Activated naive CD8-positive, alpha-beta T cell treated with anti-CD3 and anti-CD28 coated beads, Interleukin-2, amount 10 ng/mL, durations not matched to agents 7 days and 5 days (primary cell): ENCODE measurements around the gene MS4A18. TPM values are rescaled to one million over a fixed set of nuclear protein-coding genes. Genes with fewer than 3 reads are reported as not detected.
"Not testable (repeated sequence)": the region's sequence is repeated elsewhere in the genome, so short reads cannot be mapped to it uniquely, and the experiment has no call there.

Experiments used
- ATAC-seq: fragments of 150-1000 bp; cut with Tn5 transposase; one replicate; pipeline ENCODE4 v1.10.0; 2021; ENCODE audit warnings: low read depth, moderate library complexity
- POLR2A ChIA-PET: fragments of 350-600 bp; sonication (Branson Sonifier 250); formaldehyde crosslinking; loops from one replicate; lab custom pipeline; 2021; ENCODE audit warnings: antibody characterized with exemption; lab: Charles Lee
- DNase-seq: peaks from one replicate; pipeline ENCODE4 v3.0.0; 2021
- H3K27ac Mint-ChIP-seq: one replicate; pipeline ENCODE4 v1.8.0; 2022; ENCODE audit warnings: mild to moderate bottlenecking, mixed read lengths
- H3K27me3 Mint-ChIP-seq: one replicate; pipeline ENCODE4 v1.8.0; 2022; ENCODE audit warnings: mild to moderate bottlenecking, moderate library complexity, mixed read lengths
- H3K36me3 Mint-ChIP-seq: one replicate; pipeline ENCODE4 v1.8.0; 2021; ENCODE audit warnings: mild to moderate bottlenecking, mixed read lengths
- H3K4me1 Mint-ChIP-seq: one replicate; pipeline ENCODE4 v1.8.0; 2021; ENCODE audit warnings: mixed read lengths
- H3K4me3 Mint-ChIP-seq: one replicate; pipeline ENCODE4 v1.8.0; 2022; ENCODE audit warnings: mild to moderate bottlenecking, moderate library complexity, mixed read lengths
- H3K9me3 Mint-ChIP-seq: one replicate; pipeline ENCODE4 v1.8.0; 2021; ENCODE audit warnings: mixed read lengths
- total RNA-seq, 2 experiments: library from RNA; stranded (reverse); gene quantifications; one replicate each; pipeline ENCODE4 v1.2.3, GENCODE V29; 2021

The MS4A18 gene
- total RNA-seq, 2 experiments from 2014 or later = not detected

- peaks cover 3% of the 10 kb centered on the region for H3K9me3 Mint-ChIP-seq
- DNase-seq (no peak), ATAC-seq (no peak)
- H3K27ac Mint-ChIP-seq = no peak overlapping the region
- POLR2A ChIA-PET = no interaction called here
- H3K36me3 Mint-ChIP-seq = peaks cover 2% of the 10 kb centered on the region
- no peaks in the 10 kb centered on the region for H3K4me1 Mint-ChIP-seq
- peaks cover 15% of the 10 kb centered on the region for H3K27me3 Mint-ChIP-seq
- H3K4me3 Mint-ChIP-seq = no peak overlapping the region
Measured at GRCh38 chr11:60747359-60747873, 22.9 kb downstream of the MS4A18 start.

GRCh38 chr11:60748225-60748624 is 23.7 kb downstream of the MS4A18 start:
- H3K27me3 Mint-ChIP-seq = peaks cover 22% of the 10 kb centered on the region
- peaks cover 3% of the 10 kb centered on the region for H3K9me3 Mint-ChIP-seq
- no peaks in the 10 kb centered on the region for H3K4me1 Mint-ChIP-seq
- no peak overlapping the region for H3K4me3 Mint-ChIP-seq
- DNase-seq = no peak
- ATAC-seq = no peak
- no peak overlapping the region for H3K27ac Mint-ChIP-seq
- POLR2A ChIA-PET = no interaction called here
- peaks cover 2% of the 10 kb centered on the region for H3K36me3 Mint-ChIP-seq

GRCh38 chr11:60748821-60749220 is 24.3 kb downstream of the MS4A18 start:
- no peak for DNase-seq
- no peak for ATAC-seq
- POLR2A ChIA-PET = interaction anchor here (0.6 kb wide), 1 partner anchor 707 kb away, joined by 6 read pairs; no protein-coding TSS in a partner anchor
- Mint-ChIP-seq H3K27ac (no peak overlapping the region), H3K36me3 (peaks cover 2% of the 10 kb centered on the region), H3K27me3 (peaks cover 25% of the 10 kb centered on the region), H3K4me3 (no peak overlapping the region), H3K4me1 (no peaks in the 10 kb centered on the region), H3K9me3 (peaks cover 3% of the 10 kb centered on the region)

- ATAC-seq (no peak), DNase-seq (no peak)
- no peak overlapping the region for H3K4me3 Mint-ChIP-seq
- POLR2A ChIA-PET = no interaction called here
- peaks cover 2% of the 10 kb centered on the region for H3K36me3 Mint-ChIP-seq
- no peak overlapping the region for H3K27ac Mint-ChIP-seq
- no peaks in the 10 kb centered on the region for H3K4me1 Mint-ChIP-seq
- peaks cover 3% of the 10 kb centered on the region for H3K9me3 Mint-ChIP-seq
- H3K27me3 Mint-ChIP-seq = peaks cover 20% of the 10 kb centered on the region
Measured at GRCh38 chr11:60750911-60751310, 26.4 kb downstream of the MS4A18 start.

DNA sequence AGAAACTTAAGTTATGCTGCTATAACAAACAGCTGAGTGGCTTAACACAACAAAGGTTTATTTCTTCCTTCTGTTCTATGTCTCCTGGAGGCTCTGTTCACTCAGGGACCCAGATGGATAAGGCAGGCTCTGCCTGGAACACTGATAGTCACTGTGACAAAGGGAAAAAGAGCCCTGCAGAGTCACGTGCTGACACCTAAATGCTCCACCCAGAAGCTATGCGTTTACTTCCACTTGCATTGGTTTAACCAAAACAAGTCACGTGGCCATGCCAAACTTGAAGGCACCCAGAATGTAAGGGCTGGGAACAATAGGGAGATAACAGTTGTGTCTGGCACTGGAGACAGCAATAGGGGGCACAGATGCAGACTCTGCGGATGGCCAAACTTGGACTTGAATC is 28.8 kb downstream of the MS4A18 start:
- no peak overlapping the region for H3K27ac Mint-ChIP-seq
- ATAC-seq = no peak
- POLR2A ChIA-PET = no interaction called here

GRCh38 chr11:60754887-60755286 is 30.4 kb downstream of the MS4A18 start:
- no peaks in the 10 kb centered on the region for H3K4me1 Mint-ChIP-seq
- H3K4me3 Mint-ChIP-seq = no peak overlapping the region
- no peaks in the 10 kb centered on the region for H3K9me3 Mint-ChIP-seq
- H3K27ac Mint-ChIP-seq = no peak overlapping the region
- H3K27me3 Mint-ChIP-seq = peaks cover 45% of the 10 kb centered on the region
- ATAC-seq = no peak
- no peak for DNase-seq
- H3K36me3 Mint-ChIP-seq = no peaks in the 10 kb centered on the region
- POLR2A ChIA-PET = no interaction called here

More for the DNA sequence above, 28.8 kb downstream of the MS4A18 start:
- DNase-seq = no peak
- H3K9me3 Mint-ChIP-seq = no peaks in the 10 kb centered on the region
- H3K36me3 Mint-ChIP-seq = no peaks in the 10 kb centered on the region
- no peak overlapping the region for H3K4me3 Mint-ChIP-seq
- H3K4me1 Mint-ChIP-seq = no peaks in the 10 kb centered on the region
- H3K27me3 Mint-ChIP-seq = peaks cover 32% of the 10 kb centered on the region

- no peak within 1 kb of the TSS for H3K4me3 Mint-ChIP-seq
- peaks cover 55% of the 10 kb centered on the region for H3K27me3 Mint-ChIP-seq
- H3K36me3 Mint-ChIP-seq = no peaks in the 10 kb centered on the region
- H3K9me3 Mint-ChIP-seq = no peaks in the 10 kb centered on the region
- no peak within 1 kb of the TSS for H3K27ac Mint-ChIP-seq
- ATAC-seq = no peak
- POLR2A ChIA-PET = no interaction called here
- no peaks in the 10 kb centered on the region for H3K4me1 Mint-ChIP-seq
- DNase-seq = no peak
Measured at GRCh38 chr11:60756307-60757032, 31.9 kb downstream of the MS4A18 start, which contains the start of gene MS4A15. MS4A15 (plus strand) TSS chr11:60756867; CDS start chr11:60763734, 6,867 bp downstream.

DNA sequence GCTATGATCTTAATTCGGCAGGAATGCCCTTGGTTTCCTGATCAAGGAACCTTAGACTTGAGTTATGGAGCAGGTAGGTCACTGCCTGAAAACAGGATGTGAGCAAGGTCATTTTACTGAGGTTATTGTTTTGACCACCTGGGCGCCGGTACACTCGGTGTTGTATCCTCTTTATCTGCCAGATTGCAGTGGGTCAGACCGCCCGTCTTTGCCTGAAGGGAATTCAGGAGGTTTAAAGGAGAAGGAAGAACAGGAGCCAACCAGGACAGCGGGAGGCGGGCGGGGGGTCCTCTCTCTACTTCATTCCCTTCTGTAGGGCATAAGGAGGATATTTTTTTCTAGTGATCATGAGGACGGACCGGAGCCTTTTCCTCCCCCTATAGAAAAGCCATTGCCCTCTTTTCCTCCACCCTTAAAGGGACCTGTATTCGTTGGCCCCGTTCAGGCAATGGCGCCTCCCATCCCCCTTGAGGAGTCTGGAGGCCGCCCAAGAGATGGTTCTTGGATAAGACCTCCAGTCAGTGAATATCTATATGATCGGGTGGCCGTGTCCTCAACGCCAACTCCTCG is 32.8 kb downstream of the MS4A18 start:
- Mint-ChIP-seq H3K27ac (no peak overlapping the region), H3K27me3 (peaks cover 53% of the 10 kb centered on the region), H3K4me3 (no peak overlapping the region), H3K4me1 (no peaks in the 10 kb centered on the region), H3K36me3 (no peaks in the 10 kb centered on the region), H3K9me3 (no peaks in the 10 kb centered on the region)
- DNase-seq (no peak), ATAC-seq (no peak)
- POLR2A ChIA-PET = no interaction called here

DNA sequence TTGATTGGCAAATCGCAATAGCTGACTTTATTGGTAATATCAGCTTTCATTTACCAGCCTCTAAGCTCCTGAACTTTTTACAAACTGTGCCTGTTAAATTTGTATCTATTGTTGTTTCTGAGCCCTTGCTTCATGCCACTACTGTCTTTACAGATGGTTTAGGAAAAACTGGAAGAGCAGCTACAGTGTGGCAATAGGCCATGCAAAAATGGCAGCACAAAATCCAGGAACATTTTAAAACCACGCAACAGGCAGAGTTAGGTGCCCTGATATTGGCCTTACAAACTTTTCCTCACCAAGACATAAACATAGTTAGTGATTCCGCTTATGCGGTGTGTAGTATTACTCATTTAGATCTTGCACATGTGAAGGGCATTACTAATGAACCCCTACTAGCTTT is 34.2 kb downstream of the MS4A18 start:
- POLR2A ChIA-PET, ATAC-seq, H3K27ac Mint-ChIP-seq, H3K4me3 Mint-ChIP-seq, H3K9me3 Mint-ChIP-seq, DNase-seq, H3K36me3 Mint-ChIP-seq, H3K4me1 Mint-ChIP-seq: not testable (repeated sequence)
- peaks cover 42% of the 10 kb centered on the region for H3K27me3 Mint-ChIP-seq

- H3K4me3 Mint-ChIP-seq, H3K27ac Mint-ChIP-seq, DNase-seq, H3K4me1 Mint-ChIP-seq, H3K36me3 Mint-ChIP-seq, ATAC-seq, H3K9me3 Mint-ChIP-seq, POLR2A ChIA-PET: not testable (repeated sequence)
- peaks cover 45% of the 10 kb centered on the region for H3K27me3 Mint-ChIP-seq
Measured at GRCh38 chr11:60759438-60760225, 35.1 kb downstream of the MS4A18 start.

- Mint-ChIP-seq H3K36me3 (no peaks in the 10 kb centered on the region), H3K9me3 (no peaks in the 10 kb centered on the region), H3K4me1 (no peaks in the 10 kb centered on the region), H3K27ac (no peak overlapping the region), H3K4me3 (no peak overlapping the region), H3K27me3 (peaks cover 41% of the 10 kb centered on the region)
- POLR2A ChIA-PET = no interaction called here
- no peak for ATAC-seq
- DNase-seq = no peak
Measured at GRCh38 chr11:60761436-60762190, 37.1 kb downstream of the MS4A18 start.

DNA sequence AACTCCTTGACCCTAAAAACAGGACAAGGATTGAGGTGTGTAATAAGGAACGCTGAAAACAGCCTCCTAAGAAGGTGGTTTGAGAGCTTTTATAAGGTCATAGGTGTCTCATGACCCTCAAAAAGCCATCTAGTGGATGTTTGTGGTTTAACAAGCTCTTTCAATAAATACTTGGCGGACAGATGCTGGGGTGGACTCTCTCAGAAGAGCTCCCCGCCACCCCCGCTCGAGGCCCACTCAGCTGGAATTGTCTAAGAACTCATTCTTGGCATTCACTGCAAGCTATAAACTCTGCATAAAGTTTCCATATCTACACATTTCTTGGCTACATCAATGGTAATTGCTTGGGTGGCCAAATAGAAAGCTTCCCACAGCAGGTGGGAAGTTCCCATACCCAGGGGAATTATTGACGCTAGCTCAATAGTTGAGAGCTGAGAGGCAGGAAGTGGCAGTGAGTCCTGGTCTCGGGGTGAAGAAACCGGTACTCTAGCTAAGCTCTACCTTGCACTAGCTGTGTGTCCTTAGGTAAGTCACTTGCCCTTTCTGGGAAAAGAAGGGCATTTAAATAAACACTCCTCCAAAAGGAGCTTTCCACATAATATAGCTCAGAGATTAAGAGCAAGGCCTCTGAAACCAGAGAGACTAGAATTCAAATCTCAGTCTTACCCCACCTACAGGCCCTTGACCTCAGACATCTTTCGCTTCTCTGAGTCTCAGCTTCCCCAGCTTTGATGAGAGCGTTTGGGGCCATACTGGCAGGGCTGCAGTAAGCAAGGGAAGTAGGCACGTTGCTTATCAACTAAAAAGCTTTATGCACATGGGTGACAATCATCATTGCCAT is 38.6 kb downstream of the MS4A18 start:
- Mint-ChIP-seq H3K27ac (no peak overlapping the region), H3K4me3 (no peak overlapping the region), H3K9me3 (no peaks in the 10 kb centered on the region), H3K36me3 (no peaks in the 10 kb centered on the region), H3K4me1 (no peaks in the 10 kb centered on the region), H3K27me3 (peaks cover 34% of the 10 kb centered on the region)
- POLR2A ChIA-PET = no interaction called here
- ATAC-seq (no peak), DNase-seq (no peak)
